Fibroblast of skin of scalp (primary cell): ENCODE data around the gene COL16A1.

Source experiments
- DNase-seq: peaks from one replicate; pipeline ENCODE4 v3.0.0-alpha.2; 2013

COL16A1 gene

DNA sequence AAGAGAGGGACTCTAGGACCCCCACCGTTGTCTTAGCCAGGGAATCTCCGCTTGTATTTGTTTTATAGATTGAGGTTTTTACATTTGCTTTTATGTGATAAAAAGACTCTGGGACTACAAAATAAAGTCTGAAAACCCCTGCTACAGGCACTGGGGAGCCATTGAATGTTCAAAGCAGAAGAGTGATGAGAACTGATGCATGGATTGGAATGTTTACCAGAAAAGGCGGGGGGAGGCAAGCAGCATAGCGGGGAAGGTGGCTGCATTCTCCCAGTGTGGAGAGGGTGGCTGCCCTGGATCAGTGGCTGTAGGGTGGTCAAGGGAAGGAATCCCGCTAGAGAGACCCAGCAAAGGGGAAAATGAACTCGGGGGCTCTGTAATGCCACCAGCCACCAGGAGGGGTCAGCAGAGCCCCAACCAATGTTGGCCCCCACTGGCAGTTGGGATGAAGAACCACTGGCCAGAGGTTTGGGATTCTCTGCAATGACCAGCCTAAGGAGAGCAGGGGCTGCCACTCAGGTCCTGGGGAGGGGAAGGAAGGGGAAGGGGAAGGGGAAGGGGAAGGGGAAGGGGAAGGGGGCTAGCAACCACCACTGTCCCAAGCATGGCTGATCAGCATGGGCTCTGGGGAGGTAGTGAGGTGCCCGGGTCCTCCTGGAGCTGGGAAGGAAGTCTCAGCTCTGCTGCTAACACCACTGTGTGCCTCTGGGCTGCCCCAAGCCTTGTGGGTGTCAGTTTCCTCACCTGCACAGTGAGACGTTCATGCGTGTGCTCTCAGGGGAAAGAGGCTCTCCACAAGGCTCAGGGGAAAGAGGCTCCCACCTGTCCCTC, 40.0 kb downstream of the COL16A1 start:
- DNase-seq: peak; percentile 46

DNA sequence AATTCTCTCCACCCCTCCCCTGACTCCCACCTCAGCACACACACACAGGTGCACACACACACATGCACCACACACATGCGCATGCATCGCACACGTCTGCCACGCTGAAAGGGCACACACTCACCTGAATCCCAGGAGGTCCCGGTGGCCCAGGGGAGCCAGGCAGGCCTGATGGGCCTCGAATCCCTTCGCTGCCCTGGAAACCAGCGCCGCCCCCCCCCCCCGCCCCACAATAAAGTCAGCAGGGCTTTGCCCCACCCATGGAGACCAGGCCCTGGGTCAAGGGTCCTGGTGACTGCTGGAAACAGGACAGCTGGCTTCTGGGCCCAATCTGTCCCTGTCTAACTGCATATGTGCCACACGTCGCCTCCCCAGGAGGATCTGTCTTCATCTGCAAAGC, 41.4 kb downstream of the COL16A1 start:
- DNase-seq: no peak

DNA sequence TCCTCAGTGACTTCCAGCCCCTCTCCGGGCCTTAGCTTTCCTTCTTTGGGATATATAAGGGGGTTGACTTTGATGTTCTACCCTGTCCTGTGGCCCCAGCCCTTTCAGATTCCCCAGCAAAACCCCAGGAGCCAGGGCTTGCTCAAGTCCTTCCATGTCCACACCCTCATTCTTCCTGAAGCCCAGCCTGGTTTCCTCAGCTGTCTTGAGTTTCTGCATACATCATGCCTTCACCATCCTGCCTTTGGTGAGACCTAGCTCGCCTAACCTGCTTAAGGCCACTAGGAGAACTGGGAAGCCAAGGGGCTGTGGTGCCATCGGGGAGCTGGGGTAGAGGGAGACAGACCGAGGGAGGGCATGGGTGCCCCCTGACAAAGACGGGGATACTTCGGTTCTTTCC, 42.0 kb downstream of the COL16A1 start:
- no peak for DNase-seq

DNA sequence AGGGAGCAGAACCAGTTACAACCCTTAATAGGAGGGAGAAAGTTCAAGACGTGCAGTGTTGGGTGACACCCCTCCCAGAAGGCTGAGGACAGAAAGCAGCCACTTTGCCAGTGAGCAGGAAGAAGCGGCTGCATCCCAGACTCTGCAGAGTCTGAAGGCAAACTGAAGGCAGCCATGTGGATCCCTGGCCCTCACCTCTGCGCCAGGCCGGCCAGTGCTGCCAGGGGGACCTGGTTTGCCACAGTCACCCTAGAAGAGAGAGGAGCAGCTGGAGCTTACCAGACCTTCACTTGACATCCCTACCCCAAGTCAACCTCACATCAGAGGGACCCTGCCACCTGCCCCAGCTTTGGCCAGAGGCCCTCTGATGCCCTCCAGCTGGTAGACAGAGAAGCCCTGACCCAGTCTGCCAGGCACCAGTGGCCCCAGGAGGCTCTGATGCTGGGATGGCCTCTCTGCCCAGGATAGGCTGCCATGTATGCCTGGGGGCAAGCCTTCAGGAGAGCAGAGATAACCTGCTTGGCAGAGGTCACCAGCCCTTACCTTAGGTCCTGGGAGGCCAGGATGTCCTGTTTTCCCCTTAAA, 42.9 kb downstream of the COL16A1 start:
- DNase-seq: no peak

DNA sequence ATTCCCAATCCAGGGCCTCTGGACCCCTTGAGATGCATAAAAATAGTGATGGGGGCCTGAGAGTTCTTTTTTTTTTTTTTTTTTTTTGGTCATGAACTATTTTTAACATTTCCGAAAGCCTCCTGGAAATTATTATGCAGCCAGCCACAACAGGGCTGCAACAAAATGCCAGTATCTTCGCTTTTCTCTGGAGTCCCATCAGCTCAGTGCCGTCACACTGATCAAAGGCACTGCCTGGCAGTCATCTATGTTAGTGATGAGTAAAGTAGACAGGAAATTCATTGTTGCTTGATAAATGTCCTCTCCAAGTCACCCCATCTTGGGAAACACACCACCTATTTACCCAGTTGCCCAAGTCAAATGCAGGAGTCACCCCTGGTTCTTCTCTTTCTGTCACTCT, 43.9 kb downstream of the COL16A1 start:
- no peak for DNase-seq

DNA sequence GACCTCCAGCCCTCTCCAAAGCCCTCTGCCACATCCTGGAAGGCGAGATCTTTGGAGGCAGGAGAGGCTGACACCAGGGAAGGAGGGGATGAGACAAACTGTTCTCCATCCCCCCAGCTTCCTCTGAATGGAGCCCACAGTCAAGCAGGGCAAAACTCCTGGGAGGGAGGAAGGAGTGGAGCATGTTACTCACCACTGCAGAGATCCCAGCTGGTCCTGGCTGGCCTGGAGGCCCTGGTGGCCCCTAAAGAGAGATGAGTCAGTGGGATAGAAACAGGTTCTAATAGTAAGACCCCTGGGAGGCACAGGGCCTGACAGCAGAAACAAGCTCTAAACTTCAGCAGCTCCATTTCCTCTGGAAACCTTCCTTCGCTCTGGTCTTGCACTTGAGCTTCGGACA, 45.1 kb downstream of the COL16A1 start:
- peak; percentile 35 for DNase-seq

DNA sequence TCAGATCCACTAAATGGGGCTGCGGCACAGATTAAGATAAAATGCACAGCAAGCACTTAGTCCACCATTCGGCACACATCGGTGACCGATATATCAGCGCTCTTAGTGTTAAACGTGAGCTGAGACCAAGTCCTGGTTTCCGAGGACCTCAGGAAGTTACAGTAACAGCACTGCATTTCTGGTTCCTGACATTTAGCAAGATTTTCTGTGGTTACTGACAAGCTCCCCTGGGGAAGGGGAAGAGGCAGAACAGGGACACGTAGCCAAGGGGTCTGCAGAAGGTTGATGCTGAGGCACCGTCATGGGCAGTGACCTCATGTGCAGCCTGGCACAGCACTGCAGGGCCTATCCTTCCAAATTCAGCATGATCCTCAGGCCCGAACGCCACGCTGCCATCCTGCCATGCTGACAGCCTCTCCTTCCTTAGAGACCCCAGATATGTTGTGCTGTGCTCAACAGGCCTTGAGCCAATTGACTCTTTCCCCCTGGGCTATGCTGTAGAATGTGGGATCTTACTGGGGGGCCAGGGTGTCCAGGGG, 45.8 kb downstream of the COL16A1 start:
- DNase-seq: no peak

DNA sequence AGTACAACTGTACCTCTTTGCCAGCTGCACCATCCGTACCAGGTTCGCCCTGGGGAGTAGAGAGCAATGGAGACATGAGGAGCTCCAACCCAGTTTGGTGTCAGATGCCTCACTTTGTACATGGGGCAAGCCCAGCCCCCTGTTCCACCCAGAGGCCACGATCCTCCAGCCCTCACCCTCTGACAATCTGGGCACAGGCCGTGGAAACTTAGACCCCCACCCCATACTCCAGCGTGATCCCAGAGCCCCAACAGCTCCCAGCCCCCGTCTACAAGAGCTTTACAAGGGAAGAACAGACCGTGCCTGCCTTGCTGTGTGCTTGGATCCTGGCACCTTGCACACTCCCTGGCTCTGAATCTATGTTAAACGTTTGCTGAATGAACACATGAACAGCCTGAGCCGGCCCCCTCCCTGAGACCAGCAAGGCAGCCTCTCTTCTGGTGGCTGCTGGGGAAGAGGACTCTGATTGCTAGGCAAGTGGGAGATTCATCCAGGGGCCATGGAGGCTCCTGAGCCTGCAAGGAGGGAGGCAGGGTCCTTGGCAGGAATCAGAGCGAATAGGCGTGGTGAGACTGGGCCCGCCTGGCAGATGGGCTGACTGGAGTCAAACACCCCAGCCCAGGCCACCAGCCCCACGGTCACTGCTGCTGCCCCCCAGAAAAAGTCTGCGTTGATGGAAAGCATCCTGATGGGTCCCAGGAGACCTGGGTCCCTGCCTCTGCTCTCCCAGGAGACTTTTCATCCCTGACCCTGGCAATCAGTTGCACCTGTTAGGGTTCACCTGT, 46.6 kb downstream of the COL16A1 start:
- DNase-seq: no peak

DNA sequence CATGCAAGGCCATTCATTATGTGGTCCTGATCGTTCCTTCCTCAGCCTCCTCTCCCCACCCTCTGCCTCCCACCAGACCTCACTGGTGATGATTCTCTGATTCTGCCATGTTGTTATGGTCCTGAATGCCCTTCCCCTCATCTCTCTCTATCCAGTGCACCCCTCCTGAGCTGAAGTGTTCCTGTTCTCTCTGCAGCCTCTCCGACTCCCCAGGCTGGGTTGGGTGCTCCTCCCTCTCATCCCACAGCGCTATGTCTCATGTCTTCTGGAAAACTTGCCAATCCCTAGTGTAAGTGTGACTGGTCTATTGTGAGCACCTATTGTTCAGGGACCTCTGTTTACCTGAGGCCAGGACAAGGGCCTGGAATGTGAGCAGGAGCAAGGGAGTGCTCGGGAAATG, 48.1 kb downstream of the COL16A1 start:
- DNase-seq: no peak

DNA sequence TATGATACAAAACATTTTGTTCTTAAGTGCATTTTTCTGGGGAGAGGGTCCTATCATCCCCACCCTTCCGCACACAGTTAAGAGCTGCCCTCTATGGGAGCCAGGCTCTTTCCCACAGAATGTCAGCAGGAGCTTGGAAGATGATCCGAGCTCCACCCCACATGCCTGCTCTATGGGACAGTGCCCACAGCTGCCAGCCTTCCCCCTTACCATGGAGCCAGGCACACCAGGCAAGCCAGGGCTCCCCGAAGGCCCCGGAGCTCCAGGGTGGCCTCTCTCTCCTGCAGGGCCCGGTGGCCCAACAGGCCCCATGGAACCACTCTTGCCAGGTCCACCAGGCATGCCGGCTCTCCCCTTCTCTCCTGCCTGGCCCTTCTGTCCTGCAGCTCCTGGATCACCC, 48.7 kb downstream of the COL16A1 start:
- no peak for DNase-seq

DNA sequence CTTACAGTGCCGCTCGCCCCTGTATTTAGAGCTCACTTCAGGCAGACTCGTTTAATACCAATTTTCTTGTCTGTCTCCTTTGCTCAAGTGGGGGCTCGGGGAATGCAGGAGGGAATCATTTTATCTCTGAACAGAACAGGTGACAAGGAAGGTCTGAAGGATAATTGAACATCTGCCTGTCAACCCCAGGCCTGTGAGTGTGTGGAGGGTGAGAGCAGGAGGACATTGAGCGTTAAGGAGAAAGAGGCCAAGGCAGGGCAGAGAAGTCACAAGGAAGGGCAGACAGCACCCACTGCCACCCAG, 49.4 kb downstream of the COL16A1 start:
- no peak for DNase-seq

DNA sequence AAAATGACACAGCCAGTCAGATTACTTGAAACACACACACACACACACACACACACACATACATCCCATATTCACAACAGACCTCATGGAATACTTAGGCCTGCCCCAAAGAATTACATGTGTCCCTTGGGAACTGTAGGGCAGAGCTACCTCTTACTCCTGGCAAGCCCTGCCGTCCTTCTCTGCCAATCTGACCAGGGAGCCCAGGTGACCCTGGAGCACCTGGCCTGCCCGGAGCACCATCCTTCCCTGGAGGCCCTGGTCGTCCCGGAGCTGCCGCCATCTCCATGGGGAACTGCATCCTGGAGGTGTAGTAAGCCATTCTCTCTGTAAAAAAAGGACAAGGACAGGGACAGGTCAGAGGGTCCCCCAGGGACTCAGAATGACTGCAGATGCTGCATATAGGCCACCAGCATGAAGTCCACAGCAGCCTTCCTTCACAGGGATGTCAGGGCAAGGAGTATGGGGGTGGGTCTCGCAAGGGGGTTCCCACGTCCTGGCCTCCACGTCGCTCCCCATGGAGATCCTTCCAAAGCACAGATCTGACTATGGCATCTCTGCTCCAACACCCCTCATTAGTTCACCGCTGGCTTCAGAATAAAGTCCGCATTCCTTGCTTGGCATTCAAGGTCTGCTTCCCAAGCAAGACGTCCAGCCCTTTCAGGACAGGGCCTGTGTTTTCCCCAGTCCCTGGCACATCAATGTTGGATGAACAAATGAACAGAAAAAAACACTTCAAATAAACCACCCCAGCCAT, 49.9 kb downstream of the COL16A1 start:
- no peak for DNase-seq

DNA sequence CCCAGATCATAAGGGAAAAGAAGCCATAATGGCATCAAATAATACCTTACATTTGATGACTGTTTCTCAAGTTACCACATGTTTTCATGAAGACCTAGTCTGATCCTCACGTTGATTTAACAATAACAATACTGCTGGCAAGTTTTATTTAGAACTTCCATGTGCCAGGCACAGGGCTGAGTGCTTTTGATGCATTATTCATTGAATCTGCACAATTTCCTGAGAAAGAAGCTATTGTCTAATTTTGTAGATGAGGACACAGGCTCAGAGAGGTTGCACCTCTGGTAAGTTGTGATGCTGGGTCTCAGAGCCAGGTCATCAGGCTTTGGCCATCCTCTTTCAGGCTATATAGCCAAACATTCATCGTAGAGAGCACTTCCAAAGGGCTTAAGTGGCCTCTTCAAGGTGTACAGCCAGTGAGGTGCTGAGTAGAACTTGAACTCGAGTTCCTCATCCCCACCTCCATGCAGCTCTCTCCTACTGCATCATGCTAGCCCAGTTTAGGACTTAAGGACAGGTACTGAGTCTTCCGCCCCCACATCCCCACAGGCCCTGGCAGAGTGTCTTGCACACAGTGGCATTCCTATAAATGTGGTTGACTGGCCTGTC, 50.8 kb downstream of the COL16A1 start:
- DNase-seq: no peak

DNA sequence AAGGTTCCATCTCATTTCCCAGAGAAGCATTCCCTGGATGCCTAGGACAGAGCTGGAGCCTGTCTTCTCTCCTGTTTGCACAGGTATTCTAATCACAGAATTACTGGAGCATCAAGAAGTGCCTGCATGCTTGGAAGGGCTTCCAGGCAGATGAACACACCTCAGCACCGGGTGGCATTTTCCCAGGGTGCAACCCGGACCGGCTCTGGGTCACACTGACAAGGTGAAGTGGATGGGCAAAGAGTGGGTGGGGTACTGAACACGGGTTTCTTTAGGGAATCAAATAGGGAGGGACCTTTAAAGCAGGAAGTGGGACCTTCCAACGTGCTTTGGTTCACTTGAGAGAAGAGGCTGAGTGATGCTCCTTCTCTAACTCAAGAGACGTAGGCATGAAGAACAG, 52.1 kb downstream of the COL16A1 start:
- DNase-seq: no peak

DNA sequence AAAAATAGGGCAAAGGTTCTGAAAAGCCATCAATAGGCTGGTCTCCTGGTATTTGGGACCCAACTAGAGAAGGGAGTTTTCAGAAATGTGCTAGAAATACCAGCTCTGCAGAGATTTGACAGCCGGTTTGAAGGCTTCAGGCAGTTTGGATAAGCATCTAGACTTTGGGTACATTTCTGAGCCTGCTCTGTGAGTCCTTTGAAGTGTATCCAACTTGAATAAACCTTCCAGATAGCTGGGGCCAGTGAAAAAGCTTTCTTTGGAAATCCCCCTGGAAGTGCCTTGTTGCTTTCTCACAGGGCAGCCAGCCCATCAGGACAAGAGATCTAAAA, 52.8 kb downstream of the COL16A1 start:
- no peak for DNase-seq

DNA sequence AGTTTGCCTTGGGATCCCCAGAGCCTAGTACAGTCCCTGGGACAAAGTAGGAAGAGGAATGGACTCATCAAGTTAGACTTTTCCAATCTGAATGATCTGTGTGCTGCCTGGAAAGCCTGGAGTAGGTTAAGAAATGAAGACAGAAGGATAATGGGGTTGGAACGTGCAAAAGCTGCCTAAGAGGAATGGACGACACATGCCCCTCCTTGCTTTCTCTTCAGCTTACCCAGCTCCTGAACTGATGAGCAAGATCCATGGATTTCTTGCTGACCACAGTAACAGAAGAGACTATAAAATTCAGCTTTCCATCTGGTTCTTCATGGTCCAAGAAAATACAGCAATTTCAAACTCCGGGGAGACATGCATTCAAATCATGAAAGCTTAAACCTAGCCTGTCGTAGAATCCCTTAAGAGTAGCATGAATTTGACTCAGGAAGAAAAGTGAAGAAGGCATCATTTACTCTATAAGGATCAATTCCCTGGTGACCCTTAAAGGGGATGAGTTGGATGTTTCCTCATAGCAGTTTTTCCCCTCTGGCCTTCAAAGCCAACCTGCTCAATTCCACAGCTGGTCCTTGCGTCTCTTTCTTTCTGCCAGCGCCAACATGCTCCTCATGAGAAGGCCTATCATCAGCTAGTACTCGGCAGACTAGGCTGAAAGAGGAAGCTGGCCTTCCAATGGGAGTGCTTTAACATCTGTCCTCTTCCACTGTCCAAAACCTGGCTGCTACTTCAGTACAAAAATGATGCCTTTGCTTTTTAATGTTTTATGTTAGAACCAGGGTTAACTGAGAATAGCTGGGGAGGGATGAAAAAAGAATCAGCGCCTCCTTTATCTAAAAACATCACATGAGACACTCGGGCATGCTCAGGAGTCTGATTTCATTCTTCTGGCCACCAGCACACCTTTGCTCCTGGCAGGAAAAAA, 53.4 kb downstream of the COL16A1 start:
- DNase-seq: no peak

DNA sequence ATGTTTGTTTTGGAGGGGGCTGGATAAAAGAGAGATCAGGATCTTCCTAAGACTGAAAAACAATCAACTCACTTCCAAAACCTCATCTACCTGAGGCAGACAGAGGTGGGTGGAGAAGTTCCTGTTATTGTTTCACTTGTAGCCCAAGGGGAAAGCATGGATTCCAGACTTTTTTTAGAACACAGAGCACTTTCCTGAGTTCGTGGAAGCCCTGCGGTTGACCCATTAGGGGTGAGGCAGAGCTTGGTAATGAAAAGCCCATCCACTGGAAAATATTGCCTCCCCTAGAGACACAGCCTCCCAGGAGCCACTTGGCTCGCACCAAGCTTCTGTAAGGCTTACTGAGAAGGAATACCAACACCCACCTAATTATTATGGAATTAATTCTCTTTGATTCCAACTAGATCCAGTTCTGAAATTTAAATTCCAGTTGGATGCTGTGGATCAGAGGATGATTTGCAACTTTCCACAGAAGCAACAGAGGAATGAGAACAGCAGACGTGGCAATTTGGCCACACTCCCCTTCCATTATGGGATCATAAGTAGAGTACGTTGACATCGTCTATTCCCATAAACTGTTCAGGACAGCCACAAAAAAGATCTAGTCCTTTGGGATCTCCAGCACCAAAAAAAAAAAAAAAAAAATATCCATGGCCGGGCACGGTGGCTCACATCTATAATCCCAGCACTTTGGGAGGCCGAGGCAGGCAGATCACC, 55.0 kb downstream of the COL16A1 start:
- peak; percentile 57 for DNase-seq

DNA sequence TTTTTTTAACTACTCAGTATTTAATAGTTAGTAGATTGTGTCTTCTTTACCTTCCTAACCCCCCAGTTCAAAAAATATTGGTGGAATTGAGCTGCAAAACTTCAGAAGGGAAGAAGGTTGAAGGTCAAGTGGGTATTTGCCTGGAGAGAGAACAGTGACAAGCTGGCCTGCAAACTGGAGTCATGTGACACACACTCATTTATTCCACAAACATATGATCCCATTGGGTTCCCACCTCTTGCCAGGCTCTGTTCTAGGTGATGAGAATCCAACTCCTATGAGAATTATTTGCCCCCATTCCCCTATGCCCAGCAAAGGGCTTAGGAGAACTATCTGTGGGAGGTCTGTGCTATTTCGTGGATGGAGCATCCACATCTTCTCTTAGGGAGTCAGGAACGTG, 55.6 kb downstream of the COL16A1 start:
- DNase-seq: no peak

DNA sequence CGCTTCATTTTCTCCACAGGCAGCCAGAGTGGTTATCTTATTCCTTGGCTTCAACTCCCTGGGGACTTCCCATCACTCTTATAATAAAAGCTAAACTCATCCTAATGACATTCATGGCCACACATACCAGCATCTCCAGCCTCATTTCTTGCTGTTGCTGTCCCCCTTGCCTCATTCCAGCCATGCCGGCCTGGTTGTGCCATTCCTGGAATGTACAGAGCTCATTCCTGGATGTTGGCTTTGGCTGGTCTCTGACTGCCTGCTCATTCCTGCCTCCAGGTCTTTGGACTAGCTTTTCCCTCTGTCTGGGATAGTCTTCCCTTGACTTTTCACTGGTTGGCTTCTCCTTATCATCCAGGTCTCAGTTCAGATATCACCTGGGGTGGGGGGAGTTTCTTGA, 56.7 kb downstream of the COL16A1 start:
- DNase-seq: peak; percentile 97

DNA sequence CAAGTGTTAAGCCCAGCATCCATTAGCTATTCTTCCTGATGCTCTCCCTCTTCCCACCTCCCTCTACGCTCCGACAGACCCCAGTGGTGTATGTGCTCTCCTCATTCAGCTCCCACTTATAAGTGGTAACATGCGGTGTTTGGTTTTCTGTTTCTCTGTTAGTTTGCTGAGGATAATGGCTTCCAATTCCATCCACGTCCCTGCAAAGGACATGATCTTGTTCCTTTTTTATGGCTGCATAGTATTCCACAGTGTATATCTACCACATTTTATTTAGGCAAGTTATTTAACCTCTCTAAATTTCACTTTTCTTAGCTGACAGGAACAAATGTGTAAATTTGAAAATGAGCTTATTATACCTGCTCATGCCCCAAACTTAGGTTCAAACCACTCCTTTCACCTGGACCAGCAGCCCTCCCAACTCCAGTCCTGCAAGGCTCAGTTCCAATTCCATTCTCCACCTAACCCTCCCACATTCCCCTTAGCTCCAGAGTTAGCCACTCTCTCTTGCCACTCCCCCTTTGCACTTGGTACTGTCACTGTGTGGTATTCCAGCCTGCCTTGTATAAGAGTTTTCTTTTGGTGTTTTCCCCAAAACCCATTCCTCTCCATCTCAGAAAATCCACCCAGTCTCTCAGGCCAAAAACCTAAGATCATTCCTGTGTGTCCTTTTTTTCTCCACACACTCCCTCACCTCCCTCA, 57.4 kb downstream of the COL16A1 start:
- DNase-seq: peak; percentile 39
